HCT116 (cell line): Measurements from ENCODE around the gene FAM110A. TPM values are rescaled to one million over a fixed set of nuclear protein-coding genes. Genes with fewer than 3 reads are reported as not detected.

ENCODE experiments used
- ATAC-seq: fragments of 200-7000 bp; cut with Tn5 transposase; 2 replicates; pipeline ENCODE4 v1.9.1; 2020; ENCODE audit warnings: mild to moderate bottlenecking, moderate library complexity
- BruUV-seq: library from RNA; stranded (reverse); fragments of 400-500 nt; replicated peaks from 2 replicates; lab custom pipeline; 2021; lab: Mats Ljungman, UMichigan
- CTCF ChIA-PET: fragments of 300-600 bp; sonication (Branson Sonifier 250); formaldehyde crosslinking; loops from one replicate; lab custom pipeline; 2021; ENCODE audit warnings: antibody characterized with exemption; lab: Charles Lee
- POLR2A ChIA-PET: fragments of 300-600, 350-600 bp; sonication (Branson Sonifier 250); formaldehyde crosslinking; loops from one replicate; lab custom pipeline; 2021; ENCODE audit warnings: antibody characterized with exemption; lab: Charles Lee
- RAD21 ChIA-PET, 2 experiments: fragments of 300-600 bp; sonication (Branson Sonifier 250); formaldehyde crosslinking; loops; one replicate each; lab custom pipeline; 2023; ENCODE audit warnings: low total read pairs in 2 of 2; ENCODE audit not compliant: uncharacterized antibody in 2 of 2, unreplicated experiment in 2 of 2, low non-redundant PET in 1 of 2; lab: Charles Lee
- DNase-seq: peaks from one replicate; pipeline ENCODE4 v3.0.0-alpha.2; 2010; ENCODE audit warnings: low read depth, low spot score
- H2AFZ ChIP-seq: fragments of 200-600 bp; shearing (Covaris generic), sonication (generic); 2 replicates; pipeline ENCODE4 v1.6.1; 2017; ENCODE audit warnings: low read depth, mixed run types, mixed read lengths, antibody characterized with exemption, low read length; ENCODE audit not compliant: poor library complexity, severe bottlenecking
- H3K27ac ChIP-seq: 2 replicates; pipeline ENCODE4 v1.5.1; 2012; ENCODE audit warnings: low read depth, low read length
- H3K27me3 ChIP-seq: fragments of 200-600 bp; sonication (generic); 2 replicates; pipeline ENCODE4 v1.6.1; 2016; ENCODE audit warnings: mixed run types, low read length, mixed read lengths; ENCODE audit not compliant: insufficient read depth
- H3K36me3 ChIP-seq, 2 experiments: fragments of 200-500 bp in 1 of 2; fragments of 200-600 bp in 1 of 2; sonication (Bioruptor generic) in 1 of 2; sonication (generic) in 1 of 2; 2 replicates each; pipeline versions ENCODE4 v1.5.1 to v1.6.1; 2014 to 2016; ENCODE audit warnings: low read length in 2 of 2, inconsistent platforms in 1 of 2, mixed read lengths in 1 of 2, mixed run types in 1 of 2; ENCODE audit not compliant: insufficient read depth in 2 of 2, control insufficient read depth in 1 of 2
- H3K4me1 ChIP-seq, 2 experiments: fragments of 200-600 bp in 1 of 2; sonication (generic) in 1 of 2; 2 replicates each; pipeline versions ENCODE4 v1.5.1 to v1.6.1; 2012 to 2017; ENCODE audit warnings: low read length in 2 of 2, inconsistent platforms in 1 of 2, mild to moderate bottlenecking in 1 of 2, mixed read lengths in 1 of 2, mixed run types in 1 of 2, moderate library complexity in 1 of 2; ENCODE audit not compliant: insufficient read depth in 2 of 2, control insufficient read depth in 1 of 2
- H3K4me2 ChIP-seq: fragments of 200-600 bp; sonication (generic); 2 replicates; pipeline ENCODE4 v1.6.1; 2017; ENCODE audit warnings: mixed run types, low read length, mixed read lengths
- H3K4me3 ChIP-seq, 2 experiments: fragments of 200-600 bp in 1 of 2; sonication (generic) in 1 of 2; replicated peaks in 1 of 2; 2 replicates each; pipeline ENCODE4 v1.5.1; 2011 to 2016; ENCODE audit warnings: low read length in 2 of 2, control low read depth in 1 of 2, low read depth in 1 of 2, mild to moderate bottlenecking in 1 of 2, mixed read lengths in 1 of 2, mixed run types in 1 of 2
- H3K79me2 ChIP-seq: fragments of 200-600 bp; sonication (generic); 2 replicates; pipeline ENCODE4 v1.6.1; 2017; ENCODE audit warnings: mild to moderate bottlenecking, mixed run types, low read length, moderate library complexity, mixed read lengths; ENCODE audit not compliant: insufficient read depth
- H3K9ac ChIP-seq: fragments of 200-600 bp; sonication (generic); 2 replicates; pipeline ENCODE4 v1.6.1; 2016; ENCODE audit warnings: low read length, mixed read lengths
- H3K9me2 ChIP-seq: fragments of 200-600 bp; sonication (generic), shearing (Covaris generic); 2 replicates; pipeline ENCODE4 v1.6.1; 2017; ENCODE audit warnings: mixed run types, mild to moderate bottlenecking, moderate library complexity; ENCODE audit not compliant: insufficient read depth
- H3K9me3 ChIP-seq, 2 experiments: fragments of 200-500 bp in 1 of 2; fragments of 200-600 bp in 1 of 2; sonication (Bioruptor generic) in 1 of 2; sonication (generic) in 1 of 2; 2 replicates each; pipeline ENCODE4 v1.6.1; 2014 to 2017; ENCODE audit warnings: low read length in 2 of 2, mixed read lengths in 2 of 2, inconsistent platforms in 1 of 2, low read depth in 1 of 2, mild to moderate bottlenecking in 1 of 2, mixed run types in 1 of 2, moderate library complexity in 1 of 2; ENCODE audit not compliant: control insufficient read depth in 1 of 2, insufficient read depth in 1 of 2
- H4K20me1 ChIP-seq: fragments of 200-600 bp; sonication (generic), shearing (Covaris generic); 2 replicates; pipeline ENCODE4 v1.6.1; 2017; ENCODE audit warnings: mixed run types, mild to moderate bottlenecking, moderate library complexity; ENCODE audit not compliant: insufficient read depth
- CBX3 ChIP-seq: IDR thresholded peaks from 2 replicates; pipeline ENCODE4 v1.6.1; 2012; ENCODE audit warnings: low read depth
- CEBPB ChIP-seq: IDR thresholded peaks from 2 replicates; pipeline ENCODE4 v1.6.1; 2012; ENCODE audit warnings: low read depth
- CTCF ChIP-seq, 3 experiments: fragments of 200-600 bp in 1 of 3; sonication (generic) in 1 of 3; IDR thresholded peaks in 2 of 3; conservative IDR thresholded peaks in 1 of 3; 2 replicates each; pipeline ENCODE4 v1.5.1; 2012 to 2017; ENCODE audit warnings: low read depth in 2 of 3, low read length in 2 of 3, antibody characterized with exemption in 1 of 3, borderline replicate concordance in 1 of 3, control low read depth in 1 of 3, mild to moderate bottlenecking in 1 of 3, mixed read lengths in 1 of 3, mixed run types in 1 of 3, moderate library complexity in 1 of 3; ENCODE audit not compliant: insufficient read depth in 1 of 3
- EGR1 ChIP-seq: IDR thresholded peaks from 2 replicates; pipeline ENCODE4 v1.6.1; 2012; ENCODE audit warnings: low read depth
- ELF1 ChIP-seq: IDR thresholded peaks from 2 replicates; pipeline ENCODE4 v1.6.1; 2012; ENCODE audit warnings: low read depth, borderline replicate concordance
- EZH2 ChIP-seq: fragments of 200-600 bp; sonication (generic); IDR thresholded peaks from 2 replicates; pipeline ENCODE4 v1.6.1; 2017; ENCODE audit warnings: antibody characterized with exemption, mixed run types
- FOSL1 ChIP-seq: IDR thresholded peaks from 2 replicates; pipeline ENCODE4 v1.6.1; 2012; ENCODE audit warnings: low read depth
- POLR2AphosphoS5 ChIP-seq: IDR thresholded peaks from 2 replicates; pipeline ENCODE4 v1.6.1; 2011; ENCODE audit warnings: mild to moderate bottlenecking, low read depth, low read length, moderate library complexity
- REST ChIP-seq: IDR thresholded peaks from 2 replicates; pipeline ENCODE4 v1.6.1; 2012; ENCODE audit warnings: low read depth
- SIN3A ChIP-seq: IDR thresholded peaks from 2 replicates; pipeline ENCODE4 v1.6.1; 2012; ENCODE audit warnings: low read depth
- SP1 ChIP-seq: IDR thresholded peaks from 2 replicates; pipeline ENCODE4 v1.6.1; 2012; ENCODE audit warnings: low read depth
- SRF ChIP-seq: IDR thresholded peaks from 2 replicates; pipeline ENCODE4 v1.6.1; 2012; ENCODE audit warnings: low read depth
- TCF7L2 ChIP-seq: IDR thresholded peaks from 2 replicates; pipeline ENCODE4 v1.7.0; 2011; ENCODE audit warnings: borderline replicate concordance, inconsistent platforms; ENCODE audit not compliant: insufficient read depth, insufficient read length; ENCODE audit errors: extremely low read depth
- ZFX ChIP-seq: fragments of 450-650 bp; IDR thresholded peaks from 2 replicates; pipeline ENCODE4 v1.6.1; 2017
- ZNF274 ChIP-seq: fragments of 200-500 bp; sonication (Bioruptor generic); IDR thresholded peaks from 2 replicates; pipeline ENCODE4 v1.6.1; 2014; ENCODE audit warnings: mild to moderate bottlenecking, low read depth, low read length, inconsistent platforms
- intact Hi-C: fragments of 100-400 bp; cut with micrococcal nuclease; formaldehyde crosslinking; loops from 2 replicates; pipeline ENCODE4 v1.10.0; 2022
- total RNA-seq: library from RNA; stranded (reverse); gene quantifications from one replicate; pipeline ENCODE4 v1.2.1, GENCODE V29; 2021; ENCODE audit not compliant: unreplicated experiment
- TF ChIP-seq, protein P1 (sequence below): IDR thresholded peaks from 2 replicates; pipeline ENCODE4 v1.6.1; 2011; ENCODE audit warnings: mild to moderate bottlenecking, low read length, moderate library complexity; ENCODE audit not compliant: insufficient replicate concordance; ENCODE audit errors: extremely low read depth
- TF ChIP-seq, protein P2 (sequence below): IDR thresholded peaks from 2 replicates; pipeline ENCODE4 v1.6.1; 2012

FAM110A gene
- total RNA-seq, 1 experiment from 2014 or later: 26.4 TPM

DNA sequence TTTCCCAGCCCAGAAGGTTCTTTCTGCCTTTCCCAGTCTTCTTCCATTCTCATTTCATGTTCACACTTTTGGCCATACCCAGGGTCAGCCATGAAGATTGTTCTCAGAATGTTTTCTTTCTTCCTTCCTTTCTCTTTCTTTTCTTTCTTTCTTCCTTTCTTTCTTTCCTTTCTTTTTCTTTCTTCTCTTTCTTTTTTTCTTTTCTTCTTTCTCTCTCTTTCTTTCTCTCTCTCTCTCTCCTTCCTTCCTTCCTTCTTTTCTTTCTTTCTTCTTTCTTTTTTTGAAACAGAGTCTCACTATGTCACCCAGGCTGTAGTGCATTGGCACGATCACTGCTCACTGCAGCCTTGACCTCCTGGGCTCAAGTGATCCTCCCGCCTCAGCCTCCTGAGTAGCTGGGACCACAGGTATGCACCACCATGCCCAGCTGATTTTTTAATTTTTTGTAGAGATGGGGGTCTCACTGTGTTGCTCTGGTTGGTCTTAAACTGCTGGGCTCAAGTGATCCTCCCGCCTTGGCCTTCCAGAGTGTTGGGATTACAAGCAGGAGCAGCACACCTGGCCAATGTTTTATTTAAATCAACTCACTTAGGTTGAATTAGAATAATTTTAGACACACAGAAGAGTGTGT is 13.1 kb upstream of the FAM110A start:
- no peaks in the 10 kb centered on the region for H4K20me1 ChIP-seq
- no peak overlapping the region for H3K9ac ChIP-seq
- H3K4me3 ChIP-seq: no peak overlapping the region
- no peaks in the 10 kb centered on the region for H3K9me2 ChIP-seq
- ATAC-seq (no peak), DNase-seq (no peak)
- peaks cover 8 to 16% of the 10 kb centered on the region in 2 experiments for H3K4me1 ChIP-seq
- TF ChIP-seq REST: no peak
- TF ChIP-seq SP1: no peak
- TF ChIP-seq, protein P1, sequence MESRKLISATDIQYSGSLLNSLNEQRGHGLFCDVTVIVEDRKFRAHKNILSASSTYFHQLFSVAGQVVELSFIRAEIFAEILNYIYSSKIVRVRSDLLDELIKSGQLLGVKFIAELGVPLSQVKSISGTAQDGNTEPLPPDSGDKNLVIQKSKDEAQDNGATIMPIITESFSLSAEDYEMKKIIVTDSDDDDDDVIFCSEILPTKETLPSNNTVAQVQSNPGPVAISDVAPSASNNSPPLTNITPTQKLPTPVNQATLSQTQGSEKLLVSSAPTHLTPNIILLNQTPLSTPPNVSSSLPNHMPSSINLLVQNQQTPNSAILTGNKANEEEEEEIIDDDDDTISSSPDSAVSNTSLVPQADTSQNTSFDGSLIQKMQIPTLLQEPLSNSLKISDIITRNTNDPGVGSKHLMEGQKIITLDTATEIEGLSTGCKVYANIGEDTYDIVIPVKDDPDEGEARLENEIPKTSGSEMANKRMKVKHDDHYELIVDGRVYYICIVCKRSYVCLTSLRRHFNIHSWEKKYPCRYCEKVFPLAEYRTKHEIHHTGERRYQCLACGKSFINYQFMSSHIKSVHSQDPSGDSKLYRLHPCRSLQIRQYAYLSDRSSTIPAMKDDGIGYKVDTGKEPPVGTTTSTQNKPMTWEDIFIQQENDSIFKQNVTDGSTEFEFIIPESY: no peak
- no peak for TF ChIP-seq ZFX
- TF ChIP-seq SIN3A: no peak
- TF ChIP-seq ZNF274: no peak
- TF ChIP-seq CBX3: no peak
- TF ChIP-seq FOSL1: no peak
- no peak for TF ChIP-seq CTCF (IDR thresholded peaks at IDR 0.05 in 2 of 3, conservative IDR thresholded peaks at IDR 0.05 in 1 of 3; ENCODE audit: borderline replicate concordance in 1 of 3, insufficient read depth in 1 of 3, low read depth in 2 of 3, low read length in 2 of 3)
- TF ChIP-seq, protein P2, sequence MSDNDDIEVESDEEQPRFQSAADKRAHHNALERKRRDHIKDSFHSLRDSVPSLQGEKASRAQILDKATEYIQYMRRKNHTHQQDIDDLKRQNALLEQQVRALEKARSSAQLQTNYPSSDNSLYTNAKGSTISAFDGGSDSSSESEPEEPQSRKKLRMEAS: no peak
- TF ChIP-seq ELF1: no peak
- no peak for TF ChIP-seq TCF7L2
- no peak for TF ChIP-seq SRF
- no peak for TF ChIP-seq EZH2
- TF ChIP-seq EGR1: no peak
- no peak for TF ChIP-seq CEBPB
- no peak for TF ChIP-seq POLR2AphosphoS5
- POLR2A ChIA-PET: no interaction called here
- CTCF ChIA-PET: no interaction called here
- no peaks in the 10 kb centered on the region for H3K9me3 ChIP-seq
- H3K27ac ChIP-seq: no peak overlapping the region
- no peaks in the 10 kb centered on the region for H3K27me3 ChIP-seq
- H3K36me3 ChIP-seq: no peaks in the 10 kb centered on the region
- H3K79me2 ChIP-seq: no peaks in the 10 kb centered on the region
- BruUV-seq: no TSS peak
- intact Hi-C loops: no loop called here
- H2AFZ ChIP-seq: no peak overlapping the region
- H3K4me2 ChIP-seq: no peak overlapping the region
- RAD21 ChIA-PET: no interaction called here
